Right renal pelvis (tissue), 4 donors: ENCODE results near the gene SMTNL1. TPM values are rescaled to one million over a fixed set of nuclear protein-coding genes. Genes with fewer than 3 reads are reported as not detected.
"Not testable (repeated sequence)": the region's sequence is repeated elsewhere in the genome, so short reads cannot be mapped to it uniquely, and the experiment has no call there.

Experiments used
- DNase-seq, 4 donors: peaks; one replicate each; pipeline ENCODE4 v3.0.0-alpha.2; 2013; ENCODE audit warnings: low read depth in 4 of 4, low spot score in 3 of 4, missing footprints in 1 of 4
- polyA plus RNA-seq, 4 donors: library from polyadenylated mRNA; unstranded; fragments of 120-200 nt; gene quantifications; one replicate each; pipeline ENCODE4 v1.2.1, GENCODE V29; 2013; ENCODE audit not compliant: insufficient read length in 4 of 4

SMTNL1 gene
- polyA plus RNA-seq, 4 donors: 0.10 to 0.45 (median 0.23) TPM

DNA sequence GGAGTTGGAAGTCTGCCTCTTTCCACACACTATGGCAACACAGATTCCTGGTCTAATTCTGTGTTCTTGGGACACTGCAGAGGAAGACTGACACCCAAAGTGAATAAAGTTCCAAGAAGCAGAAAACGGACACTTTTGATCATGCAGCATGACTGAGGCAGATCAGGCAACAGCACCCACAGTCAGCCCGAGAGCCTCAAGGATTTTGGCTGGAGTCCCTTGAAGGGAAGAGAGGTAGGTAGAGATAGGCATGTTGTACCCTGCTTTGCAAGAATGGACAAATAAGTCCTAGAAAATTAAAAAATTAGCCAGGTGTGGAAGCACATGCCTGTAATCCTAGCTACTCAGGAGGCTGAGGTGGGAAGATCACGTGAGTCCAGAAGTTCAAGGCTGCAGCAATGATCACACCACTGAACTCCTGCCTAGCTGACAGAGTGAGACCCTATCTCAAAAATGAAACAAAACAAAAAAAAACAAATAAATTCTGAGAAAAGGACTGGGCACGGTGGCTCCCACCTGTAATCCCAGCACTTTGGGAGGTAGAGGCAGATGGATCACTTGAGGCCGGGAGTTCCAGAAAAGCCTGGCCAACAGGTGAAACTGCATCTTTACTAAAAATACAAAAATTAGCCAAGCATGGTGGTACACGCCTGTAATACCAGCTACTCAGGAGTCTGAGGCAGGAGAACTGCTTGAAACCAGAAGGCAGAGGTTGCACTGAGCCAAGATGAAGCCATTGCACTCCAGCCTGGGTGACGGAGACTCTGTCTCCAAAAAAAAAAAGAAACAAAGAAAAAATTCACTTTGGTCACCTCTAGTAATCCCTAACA is 28.8 kb upstream of the SMTNL1 start:
- no peak for DNase-seq

DNA sequence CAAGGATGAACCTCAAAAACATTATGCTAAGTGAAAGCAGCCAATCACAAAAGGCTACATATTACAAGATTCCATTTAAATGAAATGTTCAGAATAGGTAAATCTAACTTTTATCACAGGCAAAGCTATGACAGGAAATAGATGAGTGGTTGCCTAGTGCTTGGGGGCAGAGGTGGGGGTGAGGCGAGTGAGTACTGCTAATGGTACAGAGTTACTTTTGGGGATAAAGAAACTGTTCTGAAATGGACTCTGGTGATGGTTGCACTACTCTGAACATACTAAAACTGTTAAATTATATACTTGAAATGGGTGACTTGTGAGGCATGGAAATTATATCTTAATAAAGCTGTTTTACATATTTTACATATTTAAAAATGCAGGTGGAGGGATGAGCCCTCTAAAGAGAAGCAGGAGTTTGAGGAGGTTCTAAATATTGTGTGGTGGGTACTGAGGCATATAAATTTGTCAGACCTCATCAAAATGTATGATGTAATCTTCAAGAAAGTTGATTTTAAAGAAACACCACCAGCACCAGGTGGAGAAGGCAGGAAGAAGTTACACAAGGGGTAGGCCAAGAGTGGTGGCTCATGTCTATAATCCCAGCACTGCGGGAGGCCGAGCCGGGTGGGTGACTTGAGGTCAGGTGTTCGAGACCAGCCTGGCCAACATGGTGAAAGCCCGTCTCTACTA is 25.5 kb upstream of the SMTNL1 start:
- no peak for DNase-seq

DNA sequence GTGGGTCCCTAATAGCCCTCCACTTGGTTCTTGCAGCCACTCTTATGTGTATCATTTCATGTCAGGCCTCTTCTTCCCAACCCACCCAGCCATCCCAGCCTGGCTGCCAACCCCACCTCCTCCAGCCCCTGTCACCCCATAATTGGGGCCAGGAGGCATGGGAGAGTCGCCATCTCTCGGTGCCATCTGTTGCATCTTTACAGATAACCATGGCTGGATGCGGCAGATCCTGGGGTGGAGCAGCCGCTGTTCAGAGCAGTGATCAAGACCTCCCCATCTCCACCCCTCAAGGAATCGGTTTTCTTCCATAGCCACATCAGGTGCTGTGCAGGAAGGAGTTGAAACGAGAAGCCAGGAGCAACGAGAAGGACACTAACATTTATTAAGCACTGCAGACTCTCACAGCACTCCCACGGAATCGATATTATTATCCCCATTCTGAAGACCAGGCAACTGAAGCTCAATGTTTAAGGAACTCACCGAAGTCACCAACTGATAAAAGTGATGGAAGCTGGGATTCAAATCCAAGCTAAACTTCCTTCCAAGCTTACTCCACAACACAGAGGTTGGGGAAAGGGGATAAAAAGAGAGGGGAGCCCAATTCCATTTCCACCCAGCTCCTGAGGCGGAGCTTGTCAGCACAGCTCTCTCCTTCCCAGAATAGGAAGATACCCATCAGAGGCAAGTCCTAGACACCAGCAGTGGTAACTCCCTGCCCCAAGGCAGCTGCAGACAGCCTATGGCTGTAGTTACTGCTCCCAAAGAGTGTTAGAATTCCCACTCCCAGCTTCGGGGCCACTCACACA is 24.5 kb upstream of the SMTNL1 start:
- DNase-seq: no peak

DNA sequence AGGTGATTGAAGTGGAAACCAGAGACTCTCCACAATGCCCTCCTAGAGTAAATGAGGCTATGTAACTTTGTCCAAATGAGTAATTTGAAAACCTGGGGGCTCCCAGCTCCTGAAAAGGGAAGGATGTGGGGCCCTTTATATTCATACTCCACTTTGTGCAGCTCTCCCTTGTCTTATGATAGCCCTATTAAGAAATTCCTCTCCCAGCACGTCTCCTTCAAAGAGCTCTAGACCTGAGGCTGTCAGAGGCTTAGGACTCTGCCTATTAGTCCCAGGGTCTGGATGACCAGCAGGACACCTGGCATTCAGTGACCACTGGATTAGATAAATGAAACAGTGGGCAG is 24.0 kb upstream of the SMTNL1 start:
- DNase-seq: no peak

GRCh38 chr11:57513911-57514537 is 23.4 kb upstream of the SMTNL1 start:
- DNase-seq: no peak

DNA sequence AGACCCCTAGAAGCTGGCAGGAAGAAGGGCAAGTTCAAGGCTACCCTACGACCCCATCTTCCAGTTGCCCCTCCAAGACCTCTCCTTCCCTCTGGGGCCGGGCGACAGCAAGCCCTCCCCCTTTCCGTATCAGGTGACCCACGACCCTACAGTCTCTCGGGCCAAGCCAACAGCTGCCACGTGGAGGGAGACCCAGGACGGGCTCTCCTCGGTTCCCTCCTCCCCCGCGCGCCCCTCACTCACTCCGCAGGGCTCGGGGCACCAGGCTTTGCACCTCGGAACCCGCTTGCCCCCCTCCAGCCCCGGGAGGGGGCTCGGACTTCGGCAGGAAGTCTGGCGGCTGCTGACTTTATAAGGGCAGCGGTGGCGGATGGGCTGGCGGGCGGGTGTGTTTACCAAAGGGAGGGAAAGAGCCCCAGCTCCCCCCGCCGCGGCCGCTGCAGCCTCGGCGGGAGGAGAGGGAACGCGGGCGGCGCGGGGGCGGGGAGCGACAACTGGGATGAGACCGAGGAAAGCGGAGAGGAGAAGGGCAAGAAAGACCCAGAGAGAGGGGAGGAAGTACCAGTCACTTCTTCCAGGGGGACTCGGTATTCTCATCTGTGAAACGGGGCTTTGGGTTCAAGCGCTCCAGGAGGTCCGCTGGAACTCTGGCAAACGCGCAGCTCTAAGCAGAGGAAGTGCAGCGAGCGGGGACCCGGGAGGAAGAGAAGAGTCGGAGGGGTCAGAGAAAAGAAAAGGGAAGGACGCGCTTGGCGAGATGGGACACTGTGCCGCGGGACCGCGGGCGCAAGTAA is 22.7 kb upstream of the SMTNL1 start:
- DNase-seq: no peak

DNA sequence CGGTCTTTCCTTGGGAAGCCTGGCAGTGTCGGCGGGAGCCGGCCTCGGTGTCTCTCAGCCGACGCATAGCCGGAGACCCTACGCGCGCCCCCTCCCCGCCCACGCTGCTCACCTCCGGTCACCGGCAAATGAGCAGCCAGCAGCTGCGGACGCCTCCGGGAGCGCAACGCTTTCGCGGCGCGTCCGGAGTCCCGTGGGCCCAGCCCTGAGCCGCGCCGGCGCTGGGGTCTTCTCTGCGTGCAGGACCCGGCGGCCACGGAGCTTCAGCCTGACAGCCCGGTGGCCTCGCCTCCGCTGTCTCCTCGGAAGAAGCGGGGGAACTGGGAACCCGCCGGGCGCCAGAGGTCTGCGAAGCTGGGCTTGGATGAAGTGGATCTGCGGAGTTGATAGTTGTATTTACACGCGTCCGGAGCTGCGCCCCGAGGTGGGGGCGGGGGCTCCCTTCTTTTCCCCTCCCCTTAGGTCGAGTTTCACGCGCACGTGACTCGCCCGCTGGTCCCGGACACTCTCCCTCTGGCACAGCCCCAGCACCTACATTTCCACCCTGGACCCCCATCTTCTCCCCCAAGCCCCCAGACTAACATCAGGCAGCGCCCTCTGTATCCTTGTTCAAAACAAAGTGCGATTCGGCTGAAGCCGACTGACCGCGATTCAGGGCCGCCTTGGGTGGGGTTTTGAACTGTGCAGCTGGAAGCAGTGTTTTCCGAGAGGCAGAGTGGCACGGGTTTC is 21.9 kb upstream of the SMTNL1 start, which contains the start of gene SLC43A1:
SLC43A1 (minus strand) TSS at position 371 of the 729 bp plus-strand sequence. CDS start 1,591 bp downstream, outside the sequence.
- no peak for DNase-seq

GRCh38 chr11:57516061-57516443 is 21.3 kb upstream of the SMTNL1 start:
- DNase-seq: no peak

DNA sequence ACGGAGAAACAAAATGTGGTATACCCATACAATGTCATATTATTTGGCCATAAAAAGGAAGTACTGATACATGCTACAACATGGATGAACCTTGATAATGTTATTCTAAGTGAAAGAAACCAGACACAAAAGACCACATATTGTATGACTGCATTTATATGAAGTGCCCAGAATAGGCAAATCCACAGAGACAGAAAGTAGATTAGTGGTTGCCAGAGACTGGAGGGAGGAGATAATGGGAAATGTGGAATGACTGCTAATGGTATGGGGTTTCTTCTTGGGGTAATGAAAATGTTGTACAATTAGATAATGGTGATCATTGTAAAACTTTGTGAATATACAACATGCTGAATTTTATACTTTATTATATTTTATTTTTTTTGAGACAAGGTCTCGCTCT is 16.3 kb upstream of the SMTNL1 start:
- no peak for DNase-seq

GRCh38 chr11:57523419-57523818 is 14.0 kb upstream of the SMTNL1 start:
- no peak for DNase-seq

DNA sequence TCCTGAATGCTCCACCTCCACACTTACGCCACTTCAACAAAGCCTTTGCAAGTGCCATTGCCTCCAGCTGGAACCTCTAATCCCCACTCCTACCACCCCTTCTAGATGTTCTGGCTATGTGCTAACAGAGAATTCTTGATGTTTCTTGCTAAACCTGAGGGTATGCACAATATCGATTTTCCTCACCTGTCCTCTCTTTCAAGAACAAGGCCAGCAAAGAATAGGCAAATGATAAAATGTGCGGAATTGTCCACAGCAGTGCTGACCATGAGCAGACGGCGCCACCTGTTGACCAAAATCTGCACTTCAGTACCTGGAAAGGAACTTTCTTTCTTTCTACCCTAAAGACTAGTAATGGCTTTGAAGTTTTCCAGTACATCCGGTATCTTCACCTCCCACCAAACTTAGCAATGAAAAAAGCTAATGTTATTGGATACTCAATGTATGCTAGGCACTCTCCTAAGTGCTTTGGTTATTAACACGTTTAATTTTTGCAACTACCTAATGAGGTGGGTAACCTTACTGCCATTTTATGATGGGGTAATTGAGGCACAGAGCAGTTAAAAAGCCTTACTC is 10.3 kb upstream of the SMTNL1 start:
- DNase-seq: peak in 1 of 4 donors; percentile 57

DNA sequence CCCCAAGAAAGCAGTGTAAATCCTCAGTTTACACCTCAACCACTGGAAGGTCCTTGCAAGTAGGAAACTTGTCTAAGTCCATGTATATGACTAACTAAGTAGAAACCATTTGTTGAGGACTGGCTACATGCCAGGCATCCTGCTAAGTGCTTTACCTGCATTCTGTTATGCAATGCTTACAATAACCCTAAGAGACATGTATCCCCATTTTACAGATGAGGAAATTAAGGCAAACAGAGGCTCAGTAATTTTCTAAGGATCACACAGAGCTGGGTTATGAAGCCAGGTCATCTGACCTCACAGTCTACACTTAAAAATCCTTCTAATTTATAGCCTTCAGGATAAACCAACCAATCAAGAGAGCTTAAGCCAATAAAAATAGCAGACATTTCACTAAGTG is 8.4 kb upstream of the SMTNL1 start:
- DNase-seq: no peak

DNA sequence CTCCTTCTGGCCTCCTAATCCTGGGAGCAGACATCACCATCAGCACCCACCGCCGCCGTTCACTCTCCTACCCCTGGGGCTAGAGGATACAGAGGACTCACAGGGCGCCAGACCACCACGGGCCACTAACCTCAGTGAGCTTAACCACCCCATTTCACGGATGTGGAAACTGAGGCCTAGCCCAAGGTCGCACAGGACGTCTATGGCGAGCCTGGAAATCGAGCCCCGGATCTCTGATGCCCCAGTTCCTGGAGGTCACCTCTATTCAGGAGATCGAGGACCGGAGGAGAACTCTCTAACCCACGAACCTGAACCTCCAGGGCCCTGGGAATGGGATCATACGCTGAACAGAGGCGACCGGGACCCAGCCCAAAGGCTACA is 7.2 kb upstream of the SMTNL1 start:
- no peak for DNase-seq

DNA sequence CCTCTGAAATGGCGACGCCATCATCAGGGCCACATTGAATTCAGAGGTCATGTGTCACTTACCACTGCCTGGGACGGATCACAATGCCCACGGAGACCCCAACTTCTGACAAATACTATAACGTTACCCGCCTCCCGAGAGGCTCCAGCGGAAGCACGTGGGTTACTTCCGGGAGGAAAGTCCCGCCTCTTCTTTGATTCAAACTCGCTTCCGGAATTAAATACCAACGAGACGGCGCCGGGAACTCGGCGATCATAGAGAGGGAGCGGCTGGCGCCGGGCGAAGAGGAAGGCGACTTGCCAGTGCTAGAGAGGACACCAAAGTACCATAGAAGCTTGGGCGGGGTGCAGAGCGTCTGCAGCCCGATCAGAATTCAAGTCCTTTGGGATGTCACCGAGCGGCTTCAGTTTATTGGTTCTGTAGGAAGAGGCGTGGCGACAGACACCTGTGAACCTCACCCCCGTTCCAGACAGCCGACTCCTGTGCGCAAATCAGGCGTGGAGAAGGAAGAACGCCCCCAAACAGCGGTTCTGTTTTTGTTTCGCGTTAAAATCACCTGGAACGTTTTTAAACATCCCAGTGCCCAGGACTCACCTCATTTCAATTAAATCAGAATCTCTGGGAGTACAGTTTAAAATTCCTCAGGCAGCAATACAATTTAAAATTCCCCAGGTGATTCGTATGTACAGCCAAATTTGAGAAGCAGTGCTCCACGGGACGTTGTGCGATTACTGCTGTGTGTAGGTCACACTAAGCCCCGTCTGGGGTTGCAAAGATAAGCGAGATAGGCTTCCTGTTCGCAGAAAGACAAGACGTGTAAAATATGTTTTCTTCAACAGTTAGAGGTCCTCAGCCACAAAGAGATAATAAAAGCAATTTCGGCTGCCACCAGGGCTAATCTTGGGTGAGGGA is 6.5 kb upstream of the SMTNL1 start, which contains the start of gene TIMM10:
TIMM10 (minus strand) TSS at position 159 of the 912 bp plus-strand sequence. CDS start 565 bp downstream, outside the sequence.
- DNase-seq: peak; percentile 86 to 93 (median 90)

DNA sequence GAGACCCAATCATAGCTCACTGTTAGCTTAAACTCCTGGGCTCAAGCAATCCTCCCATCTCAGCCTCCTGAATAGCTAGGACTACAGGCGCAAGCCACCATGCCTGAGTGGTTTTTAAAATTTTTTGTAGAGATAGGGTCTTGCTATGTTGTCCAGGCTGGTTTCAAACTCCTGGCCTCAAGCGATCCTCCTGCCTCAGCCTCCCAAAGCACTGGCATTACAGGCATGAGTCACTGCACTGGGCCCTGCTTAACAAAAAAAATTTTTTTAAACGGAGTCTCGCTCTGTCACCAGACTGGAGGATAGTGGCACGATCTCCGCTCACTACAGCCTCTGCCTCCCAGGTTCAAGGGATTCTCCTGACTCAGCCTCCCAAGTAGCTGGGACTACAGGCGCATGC is 2.9 kb upstream of the SMTNL1 start:
- DNase-seq: not testable (repeated sequence)

DNA sequence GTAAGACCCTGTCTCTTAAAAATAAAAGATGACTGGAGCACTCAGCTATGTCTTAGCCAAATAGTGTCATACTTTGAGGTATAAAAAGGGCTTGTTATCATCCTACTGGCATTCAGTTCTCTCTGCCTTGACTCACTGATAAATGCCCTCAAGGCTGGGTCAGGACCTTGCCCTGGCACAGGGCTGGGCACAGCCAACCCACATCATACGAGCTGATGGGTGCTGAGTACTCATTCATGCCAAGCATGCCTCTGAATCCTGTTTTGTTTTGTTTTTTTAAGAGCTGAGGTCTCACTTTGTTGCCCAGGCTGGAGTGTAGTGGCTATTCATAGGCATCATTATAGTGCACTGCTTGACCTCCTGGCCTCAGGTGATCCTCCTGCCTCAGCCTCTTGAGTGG is 1.9 kb downstream of the SMTNL1 start:
- no peak for DNase-seq

- no peak for DNase-seq
These were observed 3.8 kb downstream of the SMTNL1 start for GRCh38 chr11:57541169-57541568.

- no peak for DNase-seq
These were observed 5.2 kb downstream of the SMTNL1 start for GRCh38 chr11:57542582-57542981.
